HG03066 (cell line): ENCODE results near the gene STK36.
"Not testable (repeated sequence)": the region's sequence is repeated elsewhere in the genome, so short reads cannot be mapped to it uniquely, and the experiment has no call there.

Source experiments
- ATAC-seq: cut with Tn5 transposase; IDR thresholded peaks from one replicate; pipeline ENCODE4 v1.9.1; 2021; ENCODE audit warnings: low read depth; ENCODE audit not compliant: unreplicated experiment

STK36 gene

GRCh38 chr2:218662377-218662776 lies 9.5 kb upstream of the STK36 start:
- ATAC-seq, result no peak

GRCh38 chr2:218662827-218663226 lies 9.1 kb upstream of the STK36 start:
- ATAC-seq, result no peak

DNA sequence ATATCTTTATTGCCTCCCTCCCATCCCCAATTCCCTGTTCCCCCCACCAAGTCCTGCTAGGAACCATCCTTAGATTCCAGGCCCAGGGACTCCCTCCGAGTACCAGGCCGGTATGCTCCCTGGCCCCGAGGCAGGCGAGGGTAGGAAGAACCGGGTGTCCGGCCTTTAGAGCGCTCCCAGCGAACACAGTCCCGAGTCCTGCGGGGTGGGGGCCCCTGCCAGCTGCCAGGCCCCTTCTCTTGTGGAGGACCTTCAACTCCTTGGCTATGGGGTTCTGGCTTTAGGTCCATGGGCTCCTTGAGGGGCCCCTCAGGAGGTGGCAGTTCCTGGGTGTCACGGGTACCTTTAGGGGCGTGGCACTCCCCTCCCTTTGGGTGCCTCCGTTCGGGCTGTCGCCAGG lies 8.0 kb upstream of the STK36 start:
- no peak for ATAC-seq

DNA sequence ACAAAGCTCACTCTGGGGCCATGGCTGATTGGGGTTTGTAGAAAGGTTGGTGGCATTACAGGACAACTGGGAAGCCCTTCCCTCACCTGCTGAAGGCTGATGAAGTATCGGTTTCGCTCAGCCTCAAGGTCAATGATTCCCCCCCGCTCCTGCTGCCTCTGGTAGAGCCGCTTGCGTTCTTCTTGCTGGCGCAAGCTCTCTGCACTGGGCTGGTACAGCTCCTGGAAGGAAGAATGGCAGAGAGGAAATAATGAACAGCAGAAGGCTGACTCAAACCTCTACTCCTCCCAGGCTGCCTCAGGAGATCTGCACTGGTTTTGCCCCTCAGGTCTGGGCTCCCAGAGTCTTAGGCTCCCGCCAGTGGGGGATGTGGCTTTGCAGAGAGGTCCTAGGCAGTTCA lies 7.2 kb upstream of the STK36 start:
- ATAC-seq, result no peak

- no peak for ATAC-seq
Observed at GRCh38 chr2:218671097-218671653, 711 bp upstream of the STK36 start.

DNA sequence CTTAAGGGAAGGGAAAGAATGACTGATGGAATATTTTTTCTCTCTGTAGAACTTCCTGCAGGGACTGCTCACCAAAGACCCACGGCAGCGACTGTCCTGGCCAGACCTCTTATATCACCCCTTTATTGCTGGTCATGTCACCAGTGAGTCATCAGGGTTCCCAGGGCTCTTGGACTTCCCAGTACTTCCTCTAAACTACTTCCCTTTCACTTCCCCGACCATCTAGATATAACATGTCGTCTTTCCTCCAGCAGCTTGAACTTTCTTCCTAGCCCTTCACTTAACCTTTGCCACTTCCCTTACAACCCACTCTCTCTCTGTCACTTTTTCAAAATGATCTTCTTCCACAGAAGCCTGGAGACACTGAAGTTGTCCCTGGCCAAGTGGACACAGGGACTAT lies 7.2 kb downstream of the STK36 start:
- no peak for ATAC-seq

DNA sequence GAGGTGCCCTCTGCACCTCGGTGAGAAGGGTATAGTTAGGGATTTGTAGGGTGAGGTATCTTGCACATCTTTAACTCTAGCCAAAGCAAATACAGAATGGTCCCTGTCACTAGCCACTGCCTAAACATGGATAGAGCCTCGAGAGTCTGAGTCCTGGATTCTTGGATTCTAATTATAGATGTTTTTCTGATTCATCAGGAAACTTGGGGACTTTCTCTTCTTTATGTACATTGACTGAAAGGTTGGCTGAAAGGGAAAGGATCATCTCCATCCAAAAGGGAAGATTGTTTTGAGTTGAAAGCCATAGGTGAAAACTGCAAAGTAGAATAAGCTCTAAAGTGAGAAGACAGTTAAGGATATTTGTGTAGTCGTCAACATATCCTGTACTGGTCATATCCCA lies 8.2 kb downstream of the STK36 start:
- no peak for ATAC-seq

GRCh38 chr2:218687400-218688060 lies 15.6 kb downstream of the STK36 start:
- not testable (repeated sequence) for ATAC-seq

DNA sequence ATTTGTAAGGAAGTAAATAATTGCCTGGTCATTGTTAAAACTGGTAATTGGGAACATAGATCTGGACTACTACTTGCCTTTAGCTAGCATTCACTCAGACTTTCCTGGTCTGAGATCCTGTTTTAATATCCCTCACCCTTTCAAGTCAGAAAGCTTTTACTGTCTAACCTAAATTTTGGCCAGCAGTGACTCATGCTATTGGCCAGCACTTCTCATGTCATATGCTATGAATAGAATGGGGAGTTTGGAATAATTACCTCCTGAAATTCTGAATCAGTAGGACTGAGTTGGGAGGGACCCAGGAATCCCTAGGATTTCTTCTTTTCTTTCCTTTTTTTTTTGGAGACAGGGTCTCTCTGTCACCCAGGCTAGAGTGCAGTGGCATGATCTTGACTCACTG lies 19.3 kb downstream of the STK36 start:
- no peak for ATAC-seq

DNA sequence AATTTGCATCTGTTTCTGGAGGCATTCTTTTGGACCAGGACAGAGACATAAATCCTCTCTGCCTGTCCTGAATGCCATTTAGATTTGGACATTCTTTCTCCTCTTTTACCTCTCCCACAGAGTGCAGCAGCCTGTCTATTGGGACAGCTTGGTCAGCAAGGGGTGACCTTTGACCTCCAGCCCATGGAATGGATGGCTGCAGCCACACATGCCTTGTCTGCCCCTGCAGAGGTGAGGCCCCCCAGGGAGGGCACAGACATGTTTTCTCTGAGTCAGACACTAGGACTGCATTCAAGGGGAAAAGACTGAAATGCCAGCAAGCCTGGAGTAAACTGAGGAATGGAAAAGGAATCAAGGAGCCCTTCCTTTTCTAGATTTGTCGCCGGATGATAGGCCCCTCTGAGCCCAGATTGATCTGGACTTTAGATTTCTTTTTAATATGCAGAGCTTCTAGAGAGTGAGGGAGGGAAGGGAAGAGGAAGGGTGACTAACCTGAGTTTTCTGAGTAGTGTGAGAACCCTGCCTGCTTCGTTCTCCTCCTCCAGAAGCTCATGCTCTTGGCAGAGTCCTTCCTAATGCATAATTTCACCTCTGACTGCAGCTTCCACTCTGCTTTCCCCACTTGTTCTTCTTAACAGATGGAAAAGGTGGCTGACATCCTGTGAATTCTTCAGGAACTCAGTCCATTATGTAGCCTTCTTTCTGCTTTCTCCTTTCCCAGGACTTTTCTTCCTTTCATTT lies 22.7 kb downstream of the STK36 start:
- no peak for ATAC-seq

- no peak for ATAC-seq
Observed at GRCh38 chr2:218698885-218699284, 27.0 kb downstream of the STK36 start.

- ATAC-seq, result no peak
Observed at GRCh38 chr2:218701806-218702205, 29.9 kb downstream of the STK36 start.

DNA sequence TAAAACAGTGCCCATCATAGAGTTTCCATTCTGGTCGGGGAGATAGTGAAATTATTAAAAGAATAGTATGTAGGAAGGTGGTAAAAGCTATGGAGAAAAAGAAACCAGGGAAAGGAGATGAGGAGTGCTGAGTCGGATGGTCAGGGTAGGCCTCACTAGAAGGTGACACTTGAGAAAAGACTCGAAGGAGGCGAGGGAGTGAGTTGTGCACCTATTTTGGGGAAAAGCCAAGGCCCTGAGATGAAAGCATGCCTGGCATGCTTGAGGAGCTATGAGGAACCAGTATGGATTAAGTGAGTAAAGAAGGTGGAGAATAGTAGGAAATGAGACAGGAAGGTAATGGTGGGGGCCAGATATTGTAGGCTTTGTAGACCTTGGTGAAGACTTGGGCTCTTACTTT lies 31.5 kb downstream of the STK36 start:
- ATAC-seq, result no peak

DNA sequence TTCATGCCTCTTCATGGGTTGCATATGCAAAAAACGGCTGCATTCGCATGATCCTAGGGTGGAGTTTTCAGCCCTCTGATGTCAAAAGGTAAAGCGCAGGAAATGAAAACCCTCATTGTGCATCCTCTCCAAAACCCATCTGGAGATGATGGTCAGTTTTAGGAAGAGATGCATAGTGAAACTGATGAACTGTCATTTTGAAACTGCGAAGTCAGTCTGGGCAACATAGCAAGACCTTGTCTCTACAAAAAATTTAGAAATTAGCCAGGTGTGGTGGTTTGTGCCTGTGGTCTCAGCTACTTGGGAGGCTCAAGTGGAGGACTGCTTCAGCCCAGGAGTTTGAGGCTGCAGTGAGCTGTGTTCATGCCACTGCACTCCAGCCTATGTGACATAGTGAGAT lies 36.2 kb downstream of the STK36 start:
- no peak for ATAC-seq

DNA sequence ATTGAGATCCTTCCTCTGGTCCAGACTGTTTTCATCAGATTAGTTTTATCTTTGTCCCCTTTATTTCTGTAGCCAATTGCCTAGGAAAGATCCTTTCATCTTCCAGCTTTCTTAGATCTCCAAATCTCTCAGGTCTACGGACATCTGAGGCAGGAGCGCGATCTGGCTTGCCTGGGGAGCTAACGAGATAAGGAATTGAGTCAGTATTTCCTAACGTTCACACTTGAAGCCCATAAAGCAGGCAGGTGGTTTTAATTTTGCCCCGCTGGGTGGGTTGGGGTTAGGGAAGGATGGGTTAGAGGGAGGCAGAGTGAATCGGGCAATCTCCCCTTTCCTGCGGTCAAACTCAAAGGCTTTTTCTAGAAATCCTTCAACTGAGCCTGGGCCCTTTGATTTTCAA lies 38.0 kb downstream of the STK36 start:
- no peak for ATAC-seq

GRCh38 chr2:218710334-218710686 lies 38.4 kb downstream of the STK36 start:
- no peak for ATAC-seq

- peak; percentile 90 for ATAC-seq
Observed at GRCh38 chr2:218710687-218711549, 39.0 kb downstream of the STK36 start, which contains the start of gene TTLL4. Gene TTLL4, plus strand, starts transcription at chr2:218710835. Its CDS starts 26,842 bp downstream, at chr2:218737677.

DNA sequence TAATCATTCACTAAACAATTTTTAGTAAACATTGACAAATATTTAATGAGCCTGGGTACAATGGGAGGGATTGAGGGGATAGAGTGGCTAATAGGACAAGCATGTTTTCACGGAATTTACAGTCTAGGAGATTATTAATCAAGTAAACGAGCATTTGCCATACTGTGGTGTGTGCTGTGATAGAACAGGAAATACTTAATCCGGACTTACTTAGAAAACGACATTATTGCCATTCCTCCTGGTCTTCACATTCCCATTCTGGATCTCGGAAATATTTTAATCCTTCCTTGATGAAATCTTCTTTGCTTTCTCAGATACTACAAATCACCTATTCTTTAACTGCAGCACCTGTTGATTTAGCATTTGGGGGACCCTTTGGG lies 39.7 kb downstream of the STK36 start:
- no peak for ATAC-seq

- ATAC-seq, result no peak
Observed at GRCh38 chr2:218713922-218714321, 42.0 kb downstream of the STK36 start.

- no peak for ATAC-seq
Observed at GRCh38 chr2:218716070-218716469, 44.2 kb downstream of the STK36 start.

GRCh38 chr2:218717262-218717661 lies 45.4 kb downstream of the STK36 start:
- ATAC-seq, result no peak
